K562 (cell line): ENCODE measurements around the gene ARHGEF38. TPM values are rescaled to one million over a fixed set of nuclear protein-coding genes. Genes with fewer than 3 reads are reported as not detected.

Experiments used
- ATAC-seq: fragments of 200-7000 bp; cut with Tn5 transposase; 3 replicates; pipeline ENCODE4 v1.9.1; 2020; ENCODE audit warnings: moderate library complexity
- BruUV-seq: library from RNA; stranded (reverse); fragments of 400-500 nt; replicated peaks from 2 replicates; lab custom pipeline; 2021; lab: Mats Ljungman, UMichigan
- CTCF ChIA-PET: fragments of 300-600 bp; formaldehyde crosslinking; extraction: SDS; loops from one replicate; lab custom pipeline; 2021; ENCODE audit warnings: low intra/inter-chr PET ratio; lab: Yijun Ruan, JAX
- POLR2A ChIA-PET: fragments of 300-600, 350-650 bp; sonication (Branson Sonifier 250); formaldehyde crosslinking; extraction: SDS; loops from one replicate; lab custom pipeline; 2021; ENCODE audit warnings: antibody characterized with exemption, inconsistent platforms; lab: Yijun Ruan, JAX
- DNase-seq, 4 experiments: peaks; one replicate each; pipeline versions ENCODE4 v3.0.0 to v3.0.0-alpha.2; 2011 to 2018; ENCODE audit warnings: low spot score in 3 of 4, mixed read lengths in 3 of 4; ENCODE audit errors: extremely low read depth in 1 of 4
- FAIRE-seq: peaks from 2 replicates; lab custom pipeline; 2011; peaks lifted over from hg19 to GRCh38; lab: Jason Lieb, UNC
- H2AFZ ChIP-seq: 2 replicates; pipeline ENCODE4 v1.6.0; 2011; ENCODE audit warnings: low read depth, low read length, control low read depth, inconsistent platforms
- H3K27ac ChIP-seq: fragments of 200-600 bp; 3 replicates; pipeline ENCODE4 v1.8.0; 2011; ENCODE audit warnings: low read depth, mild to moderate bottlenecking, control low read depth, inconsistent platforms, low read length, moderate library complexity, mixed read lengths; ENCODE audit errors: extremely low read depth
- H3K27me3 ChIP-seq, 2 experiments: fragments of 300-600 bp in 1 of 2; 2 replicates in 1 of 2; 3 replicates in 1 of 2; pipeline versions ENCODE4 v1.6.0 to v1.8.0; 2011; ENCODE audit warnings: inconsistent platforms in 2 of 2, low read length in 2 of 2, mild to moderate bottlenecking in 1 of 2, mixed read lengths in 1 of 2, moderate library complexity in 1 of 2; ENCODE audit not compliant: control insufficient read depth in 2 of 2, insufficient read depth in 2 of 2
- H3K36me3 ChIP-seq: fragments of 300-600 bp; 3 replicates; pipeline ENCODE4 v1.8.0; 2011; ENCODE audit warnings: mild to moderate bottlenecking, low read length, inconsistent platforms; ENCODE audit not compliant: control insufficient read depth, insufficient read depth
- H3K4me1 ChIP-seq, 2 experiments: fragments of 200-600 bp in 1 of 2; replicated peaks in 1 of 2; 2 replicates in 1 of 2; 3 replicates in 1 of 2; pipeline versions ENCODE4 v1.5.1 to v1.8.0; 2011; ENCODE audit warnings: inconsistent platforms in 2 of 2, low read length in 2 of 2, mild to moderate bottlenecking in 1 of 2, mixed read lengths in 1 of 2, moderate library complexity in 1 of 2; ENCODE audit not compliant: control insufficient read depth in 2 of 2, insufficient read depth in 2 of 2
- H3K4me2 ChIP-seq: 2 replicates; pipeline ENCODE4 v1.6.1; 2011; ENCODE audit warnings: low read length, control low read depth, inconsistent platforms, mixed read lengths; ENCODE audit not compliant: insufficient read depth
- H3K4me3 ChIP-seq: fragments of 200-600 bp; sonication (generic), shearing (Covaris generic); 2 replicates; pipeline ENCODE4 v1.5.1; 2016; ENCODE audit warnings: control low read depth, inconsistent platforms
- H3K79me2 ChIP-seq: fragments of 200-600 bp; 3 replicates; pipeline ENCODE4 v1.8.0; 2011; ENCODE audit warnings: low read length, inconsistent platforms; ENCODE audit not compliant: control insufficient read depth, insufficient read depth
- H3K9ac ChIP-seq, 2 experiments: 2 replicates each; pipeline versions ENCODE4 v1.6.0 to v1.6.1; 2011; ENCODE audit warnings: low read depth in 2 of 2, low read length in 2 of 2, control low read depth in 1 of 2, inconsistent platforms in 1 of 2, mild to moderate bottlenecking in 1 of 2, mixed read lengths in 1 of 2; ENCODE audit not compliant: insufficient read depth in 1 of 2
- H3K9me1 ChIP-seq: one replicate; pipeline ENCODE4 v1.6.0; 2011; ENCODE audit warnings: inconsistent platforms, mild to moderate bottlenecking, low read length, moderate library complexity; ENCODE audit not compliant: control insufficient read depth, insufficient read depth
- H3K9me3 ChIP-seq: replicated peaks from 2 replicates; pipeline ENCODE4 v1.5.1; 2011; ENCODE audit warnings: low read depth, low read length, inconsistent platforms; ENCODE audit not compliant: control insufficient read depth, insufficient read depth
- H4K20me1 ChIP-seq: replicated peaks from 2 replicates; pipeline ENCODE4 v1.6.1; 2011; ENCODE audit warnings: low read length, inconsistent platforms, mixed read lengths; ENCODE audit not compliant: control insufficient read depth, insufficient read depth
- CREBBP ChIP-seq: IDR thresholded peaks from one replicate; pipeline ENCODE4 v1.6.1; 2012; ENCODE audit warnings: low read depth, mild to moderate bottlenecking, control low read depth, inconsistent platforms, low read length
- CXXC5 ChIP-seq: fragments of 250-450 bp; sonication (Bioruptor Pico); IDR thresholded peaks from 2 replicates; pipeline ENCODE4 v1.8.0; 2022; ENCODE audit warnings: inconsistent platforms, mild to moderate bottlenecking, moderate library complexity
- GTF2F1 ChIP-seq: IDR thresholded peaks from 2 replicates; pipeline ENCODE4 v1.6.1; 2011; ENCODE audit warnings: low read depth, low read length, improper control_type of control experiment
- HDAC2 ChIP-seq: fragments of 450-650 bp; IDR thresholded peaks from 2 replicates; pipeline ENCODE4 v1.6.1; 2016; ENCODE audit warnings: mild to moderate bottlenecking
- NR2C1 ChIP-seq, 2 experiments: fragments of 450-650 bp; IDR thresholded peaks; 2 replicates each; pipeline ENCODE4 v1.6.1; 2017; ENCODE audit warnings: mild to moderate bottlenecking in 2 of 2, antibody characterized with exemption in 1 of 2, inconsistent platforms in 1 of 2, missing compliant biosample characterization in 1 of 2, missing genetic modification characterization in 1 of 2
- RBM15 ChIP-seq: fragments of 200-400 bp; formaldehyde crosslinking; IDR thresholded peaks from 2 replicates; pipeline ENCODE4 v1.6.1; 2018; ENCODE audit warnings: mild to moderate bottlenecking, low read length, moderate library complexity; ENCODE audit not compliant: insufficient read depth
- RFX7 ChIP-seq: fragments of 250-450 bp; sonication (Bioruptor Pico); IDR thresholded peaks from 2 replicates; pipeline ENCODE4 v1.5.1; 2021; ENCODE audit warnings: mild to moderate bottlenecking
- STAT5B ChIP-seq: fragments of 250-450 bp; sonication (Bioruptor Pico); IDR thresholded peaks from 2 replicates; pipeline ENCODE4 v1.8.0; 2021; ENCODE audit warnings: mild to moderate bottlenecking, inconsistent platforms
- ZBTB8A ChIP-seq: fragments of 450-650 bp; IDR thresholded peaks from 2 replicates; pipeline ENCODE4 v1.6.1; 2018; ENCODE audit warnings: mild to moderate bottlenecking, moderate library complexity; ENCODE audit not compliant: partially characterized antibody
- ZNF274 ChIP-seq: IDR thresholded peaks from 2 replicates; pipeline ENCODE4 v1.6.1; 2011; ENCODE audit warnings: low read depth, mild to moderate bottlenecking, low read length, moderate library complexity, borderline replicate concordance
- ZNF318 ChIP-seq, 2 experiments: fragments of 450-650 bp; IDR thresholded peaks; 2 replicates each; pipeline ENCODE4 v1.6.1; 2016; ENCODE audit warnings: mild to moderate bottlenecking in 2 of 2, borderline replicate concordance in 1 of 2, low read depth in 1 of 2, moderate library complexity in 1 of 2
- WGBS: fragments of 100-300 bp; shearing (Covaris generic); methylation state at CpG from one replicate; pipeline ENCODE4 v1.1.6; 2016; ENCODE audit warnings: low coverage, mixed read lengths; ENCODE audit not compliant: insufficient coverage; ENCODE audit errors: missing lambda C conversion rate; 5-methylcytosine and 5-hydroxymethylcytosine counted together
- in situ Hi-C: fragments of 300-500 bp; cut with MboI; formaldehyde crosslinking; loops from 4 replicates; pipeline ENCODE4 v1.15.0; 2018; ENCODE audit warnings: inconsistent platforms, mixed read lengths
- intact Hi-C: fragments of 100-400 bp; cut with micrococcal nuclease; formaldehyde crosslinking; loops from 2 replicates; pipeline ENCODE4 v1.14.2; 2022
- polyA plus RNA-seq, 8 experiments: library from polyadenylated mRNA; depleted of rRNA in 4 of 8; stranded (reverse) in 5 of 8; unstranded in 3 of 8; fragments of >200 nt; fragmentation: Nextera tagmentation in 2 of 8; fragmentation: Illumina TruSeq in 1 of 8; extraction: Ambion mirVana in 2 of 8; extraction: Trizol in 1 of 8; gene quantifications; 2 replicates each; pipeline versions ENCODE4 v1.2.1 to v1.2.3, GENCODE V29; 2011 to 2014; ENCODE audit warnings: inconsistent platforms in 1 of 8, missing spikeins in 1 of 8
- total RNA-seq, 7 experiments: library from RNA; depleted of rRNA in 6 of 7; stranded (reverse); fragments of >200 nt in 6 of 7; fragmentation: Illumina TruSeq in 2 of 7; extraction: Trizol in 2 of 7; gene quantifications; 2 replicates each; pipeline versions ENCODE4 v1.2.1 to v1.2.3, GENCODE V29; 2011 to 2021; ENCODE audit warnings: low replicate concordance in 1 of 7
- TF ChIP-seq, protein P1 (sequence below): sonication (generic); formaldehyde crosslinking; IDR thresholded peaks from 2 replicates; pipeline ENCODE4 v1.8.0; 2022; ENCODE audit warnings: mild to moderate bottlenecking, missing genetic modification reagents

The ARHGEF38 gene
- total and polyA plus RNA-seq, 9 of the 15 experiments (the other 6 are each of a cell fraction or from before 2014, with no cell fraction given): 0.17 TPM; not detected in 8

GRCh38 chr4:105626846-105627245, 74.4 kb downstream of the ARHGEF38 start:
- Histone ChIP-seq H3K36me3 (no peaks in the 10 kb centered on the region), H3K79me2 (no peaks in the 10 kb centered on the region), H3K27me3 (no peaks in the 10 kb centered on the region), H3K4me2 (no peak overlapping the region), H3K9ac (no peak overlapping the region), H3K9me3 (no peaks in the 10 kb centered on the region), H3K4me1 (no peaks in the 10 kb centered on the region), H4K20me1 (no peaks in the 10 kb centered on the region), H2AFZ (no peak overlapping the region), H3K4me3 (no peak overlapping the region), H3K27ac (no peak overlapping the region), H3K9me1 (no peaks in the 10 kb centered on the region)
- ATAC-seq (no peak), DNase-seq (no peak), FAIRE-seq (no peak)
- WGBS: 0% methylated on average over 2 of the region's 2 CpGs
- POLR2A ChIA-PET: interaction anchor here (1.2 kb wide), 1 partner anchor 9 kb away, joined by 3 read pairs; no protein-coding TSS in a partner anchor
- intact Hi-C loops (no loop called here), in situ Hi-C loops (no loop called here)
- CTCF ChIA-PET: no interaction called here
- no TSS peak for BruUV-seq
- no peak for TF ChIP-seq RBM15
- TF ChIP-seq HDAC2: no peak
- TF ChIP-seq GTF2F1: no peak
- no peak for TF ChIP-seq CXXC5 (CRISPR knock-in tag)
- no peak for TF ChIP-seq ZNF274
- no peak for TF ChIP-seq NR2C1 (IDR thresholded peaks at IDR 0.05)
- no peak for TF ChIP-seq NR2C1 (tag; IDR thresholded peaks at IDR 0.05)
- no peak for TF ChIP-seq CREBBP
- TF ChIP-seq ZBTB8A: no peak
- TF ChIP-seq, protein P1, sequence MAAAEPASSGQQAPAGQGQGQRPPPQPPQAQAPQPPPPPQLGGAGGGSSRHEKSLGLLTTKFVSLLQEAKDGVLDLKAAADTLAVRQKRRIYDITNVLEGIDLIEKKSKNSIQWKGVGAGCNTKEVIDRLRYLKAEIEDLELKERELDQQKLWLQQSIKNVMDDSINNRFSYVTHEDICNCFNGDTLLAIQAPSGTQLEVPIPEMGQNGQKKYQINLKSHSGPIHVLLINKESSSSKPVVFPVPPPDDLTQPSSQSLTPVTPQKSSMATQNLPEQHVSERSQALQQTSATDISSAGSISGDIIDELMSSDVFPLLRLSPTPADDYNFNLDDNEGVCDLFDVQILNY (CRISPR knock-in tag): no peak
- TF ChIP-seq RFX7 (CRISPR knock-in tag): no peak
- TF ChIP-seq ZNF318 (IDR thresholded peaks at IDR 0.05; ENCODE audit: borderline replicate concordance in 1 of 2, low read depth in 1 of 2): no peak
- no peak for TF ChIP-seq STAT5B
